Liver (tissue), 3 donors: ENCODE results near the gene FOXI2.

Experiments used
- CTCF ChIP-seq: fragments of 150-350 bp; IDR thresholded peaks from 2 replicates; pipeline ENCODE4 v1.5.1; 2017; ENCODE audit warnings: improper control_type of control experiment, low read depth, low read length; ENCODE audit not compliant: missing input control
- FOXA1 ChIP-seq: IDR thresholded peaks from 2 replicates; pipeline ENCODE4 v1.6.1; 2016; ENCODE audit warnings: antibody characterized with exemption
- GABPA ChIP-seq, 2 donors: IDR thresholded peaks in 1 of 2; conservative IDR thresholded peaks in 1 of 2; 2 replicates each; pipeline ENCODE4 v1.6.1; 2016; ENCODE audit warnings: antibody characterized with exemption in 2 of 2, mild to moderate bottlenecking in 1 of 2, moderate library complexity in 1 of 2
- HNF4A ChIP-seq, 2 donors: conservative IDR thresholded peaks; 2 replicates each; pipeline ENCODE4 v1.6.1; 2016; ENCODE audit warnings: antibody characterized with exemption in 2 of 2, mild to moderate bottlenecking in 2 of 2
- JUND ChIP-seq, 2 donors: IDR thresholded peaks; 2 replicates each; pipeline ENCODE4 v1.6.1; 2016; ENCODE audit warnings: antibody characterized with exemption in 2 of 2
- MAX ChIP-seq: IDR thresholded peaks from 2 replicates; pipeline ENCODE4 v1.6.1; 2016; ENCODE audit warnings: antibody characterized with exemption
- NR2F2 ChIP-seq: IDR thresholded peaks from 2 replicates; pipeline ENCODE4 v1.6.1; 2016; ENCODE audit warnings: antibody characterized with exemption
- RAD21 ChIP-seq, 2 donors: IDR thresholded peaks; 2 replicates each; pipeline ENCODE4 v1.6.1; 2016; ENCODE audit warnings: antibody characterized with exemption in 2 of 2, mild to moderate bottlenecking in 2 of 2
- REST ChIP-seq: IDR thresholded peaks from 2 replicates; pipeline ENCODE4 v1.6.1; 2016; ENCODE audit warnings: antibody characterized with exemption, mild to moderate bottlenecking
- TAF1 ChIP-seq: conservative IDR thresholded peaks from 2 replicates; pipeline ENCODE4 v1.6.1; 2016; ENCODE audit warnings: antibody characterized with exemption, mild to moderate bottlenecking
- donor health status: healthy.
- donor health status: healthy.

DNA sequence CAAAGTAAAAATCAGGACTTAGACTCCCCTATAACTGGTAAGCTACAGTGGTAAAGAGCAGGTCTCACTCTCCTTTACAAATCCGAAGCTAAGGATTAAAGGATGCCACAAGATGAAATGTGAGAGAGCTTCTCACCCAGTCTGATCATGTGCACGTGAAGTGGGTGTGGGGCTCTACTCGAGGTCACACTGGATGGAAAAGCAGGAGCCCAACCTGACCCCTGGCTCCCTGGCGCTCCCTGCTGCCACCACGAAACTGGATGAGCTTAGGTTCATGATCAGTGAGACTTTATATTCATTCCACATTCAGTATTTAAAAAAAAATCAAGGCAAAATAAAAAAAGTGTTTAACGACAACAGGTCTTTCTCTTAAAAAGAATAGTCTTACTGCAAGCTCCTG lies 21.7 kb upstream of the FOXI2 start:
- TF ChIP-seq TAF1 (no peak), CTCF (no peak), FOXA1 (no peak), REST (no peak), JUND (IDR thresholded peaks at IDR 0.05) (no peak), RAD21 (IDR thresholded peaks at IDR 0.05) (no peak), NR2F2 (no peak), GABPA (IDR thresholded peaks at IDR 0.05 in 1 of 2, conservative IDR thresholded peaks at IDR 0.05 in 1 of 2) (no peak), MAX (no peak), HNF4A (conservative IDR thresholded peaks at IDR 0.05) (no peak)
